ENCODE results near the gene SNX25.
"Not testable (repeated sequence)": the region's sequence is repeated elsewhere in the genome, so short reads cannot be mapped to it uniquely, and the experiment has no call there.

SNX25 gene

GRCh38 chr4:185309770-185310169 is 100.4 kb downstream of the SNX25 start:
- DNase-seq = no peak

- no peak for DNase-seq
These were observed 101.9 kb downstream of the SNX25 start for GRCh38 chr4:185311113-185311888.

DNA sequence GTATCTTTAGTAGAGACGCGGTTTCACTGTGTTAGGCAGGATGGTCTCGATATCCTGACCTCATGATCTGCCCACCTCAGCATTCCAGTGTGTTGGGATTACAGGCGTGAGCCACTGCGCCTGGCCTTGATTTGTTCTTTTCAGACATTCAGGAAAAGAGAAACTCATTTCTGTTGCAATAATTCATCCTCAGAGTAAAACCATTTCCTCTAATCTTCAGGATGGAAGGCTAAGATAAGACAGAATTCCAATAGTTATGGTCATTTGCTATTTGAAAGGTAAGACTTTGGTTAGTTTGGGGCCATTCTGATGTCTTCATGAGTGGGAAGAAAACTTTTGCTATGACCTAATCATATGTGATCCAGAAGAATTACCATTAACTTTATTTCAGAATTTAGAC is 103.3 kb downstream of the SNX25 start:
- DNase-seq = no peak

DNA sequence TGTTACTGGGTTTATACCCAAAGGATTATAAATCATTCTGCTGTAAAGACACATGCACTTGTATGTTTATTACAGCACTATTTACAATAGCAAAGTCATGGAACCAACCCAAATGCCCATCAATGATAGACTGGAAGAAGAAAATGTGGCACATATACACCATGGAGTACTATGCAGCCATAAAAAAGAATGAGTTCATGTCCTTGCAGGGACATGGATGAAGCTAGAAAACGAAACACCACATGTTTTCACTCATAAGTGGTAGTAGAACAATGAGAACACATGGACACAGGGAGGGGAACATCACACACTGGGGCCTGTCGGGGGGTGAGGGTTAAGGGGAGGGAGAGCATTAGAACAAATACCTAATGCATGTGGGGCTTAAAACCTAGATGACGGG is 108.1 kb downstream of the SNX25 start:
- not testable (repeated sequence) for DNase-seq

- DNase-seq = no peak
These were observed 108.5 kb downstream of the SNX25 start for GRCh38 chr4:185317880-185318279.

DNA sequence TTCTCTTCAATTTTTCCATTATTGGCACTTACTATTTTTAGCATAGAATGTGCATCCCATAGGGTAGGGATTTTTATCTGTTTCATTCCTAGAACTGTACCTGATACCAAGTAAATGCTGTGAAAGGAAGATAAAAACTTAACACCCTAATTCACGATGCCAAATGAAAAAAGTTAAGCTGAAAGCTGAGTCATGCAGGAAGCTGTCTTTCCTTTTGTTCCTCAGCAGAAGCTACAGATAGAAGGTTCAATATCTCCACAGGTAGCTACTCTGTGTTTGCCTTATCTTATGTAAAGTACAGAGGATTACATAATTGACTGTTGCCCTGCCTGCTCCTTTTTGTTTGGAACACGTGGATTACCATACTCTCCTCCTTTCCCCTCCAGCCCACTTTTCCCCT is 109.3 kb downstream of the SNX25 start:
- no peak for DNase-seq

DNA sequence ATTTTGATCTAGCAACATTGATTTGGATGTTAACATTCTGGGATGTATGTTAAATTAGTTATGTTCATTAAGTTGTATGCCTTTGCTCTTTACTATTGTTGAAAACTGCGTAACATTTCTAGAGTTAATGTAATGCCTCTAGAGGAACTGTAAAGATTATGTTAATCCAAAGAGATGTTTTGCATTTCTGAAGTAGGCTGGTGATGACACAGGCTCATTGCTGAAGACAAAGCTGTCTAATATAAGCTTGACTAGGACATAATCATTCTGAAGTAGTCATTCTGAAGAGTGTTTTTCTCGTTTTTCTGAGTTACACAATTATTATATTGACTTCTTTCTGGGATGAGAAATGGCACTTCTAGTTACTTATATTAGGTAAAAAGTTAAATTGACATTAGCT is 113.4 kb downstream of the SNX25 start:
- no peak for DNase-seq

DNA sequence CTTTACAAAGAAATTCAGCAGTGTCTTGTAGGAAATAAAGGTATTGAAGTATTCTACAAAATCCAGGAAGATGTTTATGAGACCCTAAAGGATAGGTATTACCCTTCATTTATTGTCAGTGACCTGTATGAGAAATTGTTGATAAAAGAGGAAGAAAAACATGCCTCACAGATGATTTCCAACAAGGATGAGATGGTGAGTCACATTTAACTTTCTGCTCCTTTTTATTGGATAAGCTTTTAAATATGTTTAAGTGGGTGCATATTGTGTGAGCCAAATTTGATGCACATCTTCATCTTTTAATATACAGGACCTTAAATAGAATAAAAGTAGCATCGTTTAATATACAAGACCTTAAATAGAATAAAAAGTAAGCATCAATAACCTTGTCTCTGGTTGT is 114.2 kb downstream of the SNX25 start:
- no peak for DNase-seq

DNA sequence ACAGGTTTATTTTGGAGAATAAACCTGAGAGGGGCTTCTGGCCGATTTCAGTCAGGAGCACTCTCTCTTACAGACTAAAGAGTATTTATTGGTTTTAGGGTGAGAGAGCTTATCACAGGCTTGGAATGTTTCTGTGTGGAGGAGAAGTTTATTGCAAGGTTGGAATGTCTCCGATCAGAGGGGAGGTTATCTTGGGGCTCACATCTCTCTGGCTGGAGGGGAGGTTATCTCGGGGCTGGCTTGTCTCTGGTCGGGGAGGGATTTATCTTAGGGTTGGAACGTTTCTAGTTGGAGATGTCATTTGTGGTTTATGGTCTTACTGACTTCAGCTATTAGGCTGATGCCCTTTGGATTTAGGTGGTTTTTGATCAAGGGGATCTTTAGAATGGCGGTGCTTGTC is 115.0 kb downstream of the SNX25 start:
- not testable (repeated sequence) for DNase-seq

- not testable (repeated sequence) for DNase-seq
These were observed 116.3 kb downstream of the SNX25 start for GRCh38 chr4:185325721-185326120.

DNA sequence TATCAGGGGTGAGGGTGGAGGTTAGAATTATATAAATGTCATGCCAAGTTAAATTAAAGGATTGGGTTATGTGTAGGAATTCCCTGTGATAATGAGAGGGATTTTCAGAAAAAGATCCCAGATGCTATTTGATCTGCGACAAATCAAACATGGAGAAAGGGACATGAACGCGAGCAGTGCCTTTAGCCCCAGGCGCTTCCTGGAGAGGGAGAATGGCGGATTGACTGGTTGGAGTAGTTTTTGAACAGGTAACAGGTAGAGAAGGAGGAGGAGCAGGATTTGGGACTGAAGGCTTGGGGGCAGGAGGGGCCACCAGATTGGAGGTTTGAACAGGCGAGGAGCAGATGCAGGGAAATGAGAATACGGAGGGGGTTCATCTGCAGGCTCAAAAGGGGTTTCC is 119.2 kb downstream of the SNX25 start:
- no peak for DNase-seq

DNA sequence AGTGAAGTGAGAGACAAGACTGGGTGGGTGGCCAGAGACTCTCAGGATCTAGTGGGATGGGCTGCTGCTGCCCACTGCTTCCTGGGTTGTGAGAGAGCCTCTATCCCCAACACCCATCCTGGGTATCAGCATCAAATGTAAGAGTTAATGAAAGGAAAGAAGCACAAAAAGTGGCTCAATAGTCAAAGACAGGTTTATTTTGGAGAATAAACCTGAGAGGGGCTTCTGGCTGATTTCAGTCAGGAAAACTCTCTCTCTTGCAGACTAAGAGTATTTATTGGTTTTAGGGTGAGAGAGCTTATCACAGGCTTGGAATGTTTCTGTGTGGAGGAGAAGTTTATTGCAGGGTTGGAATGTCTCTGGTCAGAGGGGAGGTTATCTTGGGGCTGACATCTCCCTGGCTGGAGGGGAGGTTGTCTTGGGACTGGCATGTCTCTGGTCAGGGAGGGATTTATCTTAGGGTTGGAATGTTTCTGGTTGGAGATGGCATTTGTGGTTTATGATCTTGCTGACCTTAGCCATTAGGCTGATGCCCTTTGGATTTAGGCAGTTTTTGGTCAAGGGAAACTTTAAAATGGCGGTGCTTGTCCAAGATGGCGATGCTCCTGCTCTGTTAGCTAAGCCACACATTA is 120.6 kb downstream of the SNX25 start:
- DNase-seq = not testable (repeated sequence)

DNA sequence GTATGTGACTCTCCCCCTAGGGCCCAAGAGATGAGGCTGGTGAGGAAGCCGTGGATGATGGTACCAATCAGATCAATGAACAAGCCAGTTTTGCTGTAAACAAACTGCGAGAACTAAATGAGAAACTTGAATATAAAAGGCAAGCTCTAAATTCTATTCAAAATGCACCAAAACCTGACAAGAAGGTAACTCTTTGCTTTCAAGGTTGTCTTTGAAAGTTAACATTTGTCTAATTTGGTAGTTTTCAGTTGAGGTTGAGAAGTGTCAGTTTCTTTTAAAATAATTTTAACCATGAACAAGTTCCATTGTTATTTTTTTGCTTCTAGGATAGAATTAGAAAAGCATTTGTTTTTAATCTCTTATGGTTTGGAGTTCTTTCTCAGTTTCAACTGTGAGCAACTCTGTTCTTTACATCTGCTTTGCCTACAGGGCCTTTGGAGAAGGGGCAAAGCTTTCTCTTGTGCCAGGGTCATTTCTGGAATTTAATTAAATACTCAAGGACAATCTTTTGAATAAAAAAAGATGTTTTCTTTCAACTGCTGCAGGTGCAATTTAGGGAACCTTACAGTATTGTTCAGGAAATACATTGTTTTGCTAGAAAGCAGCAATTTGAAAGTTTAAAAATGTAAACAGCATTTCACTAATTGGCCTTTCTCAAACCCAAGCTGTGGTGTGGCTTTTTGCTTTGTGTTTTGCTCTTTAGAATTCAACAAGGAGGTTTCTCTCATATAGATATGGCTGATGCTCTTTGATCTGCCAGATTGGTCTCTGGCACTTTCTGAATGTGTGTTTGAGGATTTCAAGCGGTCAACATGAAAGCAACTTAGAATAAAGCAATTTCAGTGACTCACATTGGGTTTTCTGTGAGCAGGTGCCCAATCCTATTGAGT is 123.4 kb downstream of the SNX25 start:
- no peak for DNase-seq

DNA sequence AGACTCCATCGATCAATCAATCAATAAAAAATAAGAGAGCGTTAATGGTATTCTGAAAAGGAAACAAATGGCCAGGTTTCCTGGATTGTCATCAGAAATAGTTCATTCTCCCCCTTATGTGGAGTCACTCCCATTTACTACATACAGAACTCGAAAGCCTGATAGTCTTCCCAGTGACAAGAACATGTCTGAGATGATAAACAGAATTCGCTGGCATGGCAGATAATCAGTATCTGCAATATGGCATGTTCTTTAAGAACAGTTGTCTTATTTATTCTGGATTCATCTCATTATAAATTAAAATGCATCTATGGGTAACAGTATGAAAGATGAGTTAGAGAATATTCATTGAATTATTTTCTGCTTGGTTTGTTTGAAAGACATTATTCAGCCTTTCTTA is 124.9 kb downstream of the SNX25 start:
- DNase-seq = no peak

DNA sequence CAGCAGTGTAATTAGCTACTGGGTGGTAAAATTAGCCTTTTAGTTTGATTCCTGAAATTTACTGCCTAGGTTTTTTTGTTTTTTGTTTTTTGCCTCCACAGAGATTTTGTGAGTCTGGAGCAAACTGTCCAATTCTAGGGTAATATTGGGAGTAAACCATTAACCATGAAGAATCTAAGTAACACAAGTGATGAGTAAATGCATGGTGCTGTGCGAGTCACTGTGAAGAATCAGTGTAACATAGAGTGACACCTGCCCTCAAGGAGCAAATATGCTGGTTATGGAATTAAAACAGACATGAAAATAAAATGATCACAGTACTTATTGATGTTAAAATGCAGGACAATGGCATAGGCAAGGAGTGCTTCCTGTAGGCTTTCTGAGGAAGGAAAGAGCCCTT is 126.2 kb downstream of the SNX25 start:
- no peak for DNase-seq

GRCh38 chr4:185339941-185340340 is 130.5 kb downstream of the SNX25 start:
- DNase-seq = no peak

DNA sequence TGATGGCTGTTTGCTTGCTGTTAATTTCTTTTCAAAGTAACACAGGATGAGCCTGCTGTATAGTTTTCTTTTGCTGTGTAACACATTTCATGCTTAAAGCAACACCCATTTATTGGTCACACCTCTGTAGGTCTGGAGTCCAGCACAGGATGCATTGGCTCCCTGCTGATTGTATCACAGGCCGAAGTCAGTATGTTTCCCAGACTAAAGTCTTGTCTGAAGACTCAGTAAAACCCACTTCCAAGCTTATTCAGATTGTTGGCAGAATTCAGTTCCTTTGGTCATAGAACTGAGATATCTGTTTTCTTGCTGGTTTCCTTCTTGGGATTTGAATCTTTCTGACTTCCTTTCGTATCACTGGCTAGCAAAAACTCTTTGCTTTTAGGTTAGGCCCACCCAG is 132.0 kb downstream of the SNX25 start:
- no peak for DNase-seq

GRCh38 chr4:185341841-185342240 is 132.4 kb downstream of the SNX25 start:
- no peak for DNase-seq

GRCh38 chr4:185343726-185344581 is 134.6 kb downstream of the SNX25 start:
- no peak for DNase-seq

GRCh38 chr4:185344743-185345538 is 135.5 kb downstream of the SNX25 start:
- no peak for DNase-seq

DNA sequence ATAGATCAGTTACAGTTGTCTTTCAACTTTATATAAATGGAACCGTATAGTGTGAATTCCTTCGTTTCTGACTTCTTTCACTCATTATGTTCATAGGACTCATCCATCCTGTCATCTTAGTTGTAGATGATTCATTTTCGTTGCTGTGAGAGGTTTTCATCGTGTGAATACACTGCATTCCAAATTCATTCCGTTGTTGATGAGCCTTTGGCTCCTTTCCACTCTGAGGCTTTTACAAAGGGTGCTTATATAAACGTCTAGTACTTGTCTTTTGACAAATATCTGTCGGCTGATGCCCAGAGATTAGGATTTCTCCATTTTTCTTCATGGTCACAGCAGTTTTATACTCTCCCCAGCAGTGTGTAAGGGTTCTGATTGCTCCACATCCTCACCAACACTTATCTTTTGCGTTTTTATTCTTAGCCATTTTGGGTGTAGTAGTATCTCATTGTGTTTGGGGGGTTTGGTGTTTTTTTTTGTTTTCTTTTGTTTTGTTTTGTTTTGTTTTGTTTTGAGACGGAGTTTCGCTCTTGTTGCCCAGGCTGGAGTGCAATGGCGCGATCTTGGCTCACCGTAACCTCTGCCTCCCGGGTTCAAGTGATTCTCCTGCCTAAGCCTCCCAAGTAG is 137.7 kb downstream of the SNX25 start:
- DNase-seq = no peak

Measured in suppressor macrophage treated with lipopolysaccharide for 1 hour (primary cell).